GM12865 (cell line): ENCODE results near the gene ZNF184.
"Not testable (repeated sequence)": the region's sequence is repeated elsewhere in the genome, so short reads cannot be mapped to it uniquely, and the experiment has no call there.

ENCODE experiments used
- DNase-seq: peaks from one replicate; pipeline ENCODE4 v3.0.0; 2010; ENCODE audit warnings: low read depth
- H3K4me3 ChIP-seq: 2 replicates; pipeline ENCODE4 v1.5.1; 2011; ENCODE audit warnings: mild to moderate bottlenecking, low read depth, low read length, control low read depth
- TF ChIP-seq, protein P1 (sequence below): IDR thresholded peaks from 2 replicates; pipeline ENCODE4 v1.5.1; 2011; ENCODE audit warnings: low read length, control low read depth, low read depth, inconsistent platforms; ENCODE audit not compliant: insufficient read depth; ENCODE audit errors: missing control alignments

Gene ZNF184

DNA sequence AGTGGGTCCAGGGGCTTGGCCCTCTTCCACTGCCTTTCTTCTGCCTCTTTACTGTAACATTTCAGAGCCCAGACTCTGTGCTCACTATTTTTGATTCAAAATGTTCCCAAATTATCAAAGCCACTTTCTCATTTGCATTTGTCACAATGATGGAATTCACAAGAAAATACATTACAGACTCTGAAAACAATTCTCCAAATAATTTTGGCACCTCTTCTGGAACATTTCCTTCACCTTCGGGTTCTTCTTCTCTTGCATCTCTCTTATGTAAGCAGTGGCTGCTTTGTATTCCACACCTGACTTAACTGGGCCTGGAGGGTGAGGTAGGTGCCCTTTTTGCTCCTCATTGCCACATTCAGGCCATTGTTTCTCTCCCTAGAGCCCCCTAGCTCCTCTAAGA is 30.0 kb downstream of the ZNF184 start:
- H3K4me3 ChIP-seq: no peak overlapping the region
- no peak for DNase-seq
- TF ChIP-seq, protein P1, sequence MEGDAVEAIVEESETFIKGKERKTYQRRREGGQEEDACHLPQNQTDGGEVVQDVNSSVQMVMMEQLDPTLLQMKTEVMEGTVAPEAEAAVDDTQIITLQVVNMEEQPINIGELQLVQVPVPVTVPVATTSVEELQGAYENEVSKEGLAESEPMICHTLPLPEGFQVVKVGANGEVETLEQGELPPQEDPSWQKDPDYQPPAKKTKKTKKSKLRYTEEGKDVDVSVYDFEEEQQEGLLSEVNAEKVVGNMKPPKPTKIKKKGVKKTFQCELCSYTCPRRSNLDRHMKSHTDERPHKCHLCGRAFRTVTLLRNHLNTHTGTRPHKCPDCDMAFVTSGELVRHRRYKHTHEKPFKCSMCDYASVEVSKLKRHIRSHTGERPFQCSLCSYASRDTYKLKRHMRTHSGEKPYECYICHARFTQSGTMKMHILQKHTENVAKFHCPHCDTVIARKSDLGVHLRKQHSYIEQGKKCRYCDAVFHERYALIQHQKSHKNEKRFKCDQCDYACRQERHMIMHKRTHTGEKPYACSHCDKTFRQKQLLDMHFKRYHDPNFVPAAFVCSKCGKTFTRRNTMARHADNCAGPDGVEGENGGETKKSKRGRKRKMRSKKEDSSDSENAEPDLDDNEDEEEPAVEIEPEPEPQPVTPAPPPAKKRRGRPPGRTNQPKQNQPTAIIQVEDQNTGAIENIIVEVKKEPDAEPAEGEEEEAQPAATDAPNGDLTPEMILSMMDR: no peak

DNA sequence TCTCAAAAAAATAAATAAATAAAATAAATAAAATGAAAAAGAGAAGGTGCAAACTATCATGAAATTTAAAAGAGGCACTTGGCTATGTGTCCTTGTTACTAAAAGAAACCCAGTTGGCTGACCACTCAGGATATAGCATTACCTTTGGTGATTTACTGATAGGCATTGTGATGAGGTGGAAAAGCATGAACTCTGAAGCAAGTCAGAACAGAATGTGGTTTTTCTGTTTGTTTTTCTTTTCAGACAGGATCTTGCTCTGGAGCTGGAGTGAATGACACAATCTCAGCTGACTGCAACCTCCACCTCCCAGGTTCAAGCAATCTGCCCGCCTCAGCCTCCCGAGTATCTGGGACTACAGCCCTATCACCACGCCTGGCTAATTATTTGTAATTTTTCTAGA is 31.9 kb downstream of the ZNF184 start:
- no peak for DNase-seq
- TF ChIP-seq, protein P1: no peak
- H3K4me3 ChIP-seq: no peak overlapping the region

DNA sequence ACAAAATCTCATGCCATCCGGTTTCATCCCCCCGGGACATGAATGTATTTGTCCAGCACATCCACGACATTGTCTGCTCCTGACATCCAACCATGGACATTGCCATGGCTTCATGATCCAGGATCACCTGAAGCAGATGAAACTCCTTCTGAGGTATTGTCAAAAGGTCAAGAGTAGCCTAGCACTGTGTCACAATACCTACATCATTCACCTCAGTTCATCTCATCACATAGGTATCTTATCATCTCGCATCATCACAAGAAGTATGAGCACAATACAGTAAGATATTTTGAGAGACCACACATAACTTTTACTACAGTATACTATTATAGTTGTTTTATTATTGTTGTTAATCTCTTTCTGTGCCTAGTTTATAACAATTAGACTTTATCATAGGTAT is 33.5 kb downstream of the ZNF184 start:
- H3K4me3 ChIP-seq: no peak overlapping the region
- DNase-seq: no peak
- TF ChIP-seq, protein P1: no peak

DNA sequence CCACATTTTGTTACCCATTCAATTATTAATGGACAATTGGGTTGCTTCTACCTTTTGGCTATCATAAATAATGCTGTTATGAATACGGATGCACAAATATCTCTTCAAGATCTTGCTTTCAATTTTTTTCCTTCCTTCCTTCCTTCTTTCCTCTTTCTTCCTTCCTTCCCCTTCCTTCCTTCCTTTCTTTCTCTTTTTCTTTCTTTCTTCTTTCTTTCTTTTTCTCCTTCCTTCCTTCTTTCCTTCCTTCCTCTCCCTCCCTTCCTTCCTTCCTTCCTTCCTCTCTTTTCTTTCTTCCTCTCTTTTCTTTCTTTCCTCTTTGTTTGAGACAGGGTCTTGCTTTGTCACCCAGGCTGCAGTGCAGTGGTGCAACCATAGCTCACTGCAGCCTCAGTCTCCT is 39.2 kb downstream of the ZNF184 start:
- no peak overlapping the region for H3K4me3 ChIP-seq
- no peak for DNase-seq
- TF ChIP-seq, protein P1: no peak

DNA sequence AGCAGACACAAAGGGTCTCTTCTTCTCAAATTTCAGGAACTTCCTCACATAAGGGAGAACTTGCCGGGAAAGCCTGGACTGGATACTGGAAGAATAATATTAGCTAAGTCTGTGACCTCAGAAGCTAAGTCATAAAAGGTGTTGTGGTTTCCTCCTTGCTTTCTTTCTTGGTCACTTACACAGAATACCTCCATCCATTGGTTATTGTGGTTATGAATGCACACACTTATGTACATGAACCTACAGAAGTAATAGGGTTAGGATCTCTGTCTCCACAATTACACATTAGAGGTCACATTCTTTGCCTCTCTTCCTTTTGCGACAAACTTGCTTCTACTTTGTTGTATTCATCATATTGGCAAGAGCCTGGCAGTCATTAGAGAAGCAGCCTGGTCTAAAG is 43.9 kb downstream of the ZNF184 start:
- TF ChIP-seq, protein P1: no peak
- no peak for DNase-seq
- no peak overlapping the region for H3K4me3 ChIP-seq

DNA sequence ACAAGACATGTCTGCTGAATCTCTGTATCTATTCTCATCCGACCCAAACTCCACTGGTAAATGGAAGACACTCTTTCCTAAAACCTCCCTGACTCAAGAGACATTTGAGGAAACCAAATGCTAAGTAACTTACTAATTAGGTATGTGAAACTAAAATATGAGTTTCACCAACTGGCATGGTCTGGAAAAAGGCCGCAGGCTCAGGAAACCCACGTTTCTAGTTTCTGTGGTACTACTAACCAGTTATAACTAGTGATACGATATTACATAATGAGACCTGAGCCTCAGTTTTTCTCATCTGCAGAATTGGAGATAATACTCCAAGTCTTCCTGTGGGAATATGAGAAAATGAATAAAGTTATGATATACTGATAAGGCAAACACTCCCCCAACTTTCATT is 44.4 kb downstream of the ZNF184 start:
- H3K4me3 ChIP-seq: no peak overlapping the region
- TF ChIP-seq, protein P1: no peak
- no peak for DNase-seq

DNA sequence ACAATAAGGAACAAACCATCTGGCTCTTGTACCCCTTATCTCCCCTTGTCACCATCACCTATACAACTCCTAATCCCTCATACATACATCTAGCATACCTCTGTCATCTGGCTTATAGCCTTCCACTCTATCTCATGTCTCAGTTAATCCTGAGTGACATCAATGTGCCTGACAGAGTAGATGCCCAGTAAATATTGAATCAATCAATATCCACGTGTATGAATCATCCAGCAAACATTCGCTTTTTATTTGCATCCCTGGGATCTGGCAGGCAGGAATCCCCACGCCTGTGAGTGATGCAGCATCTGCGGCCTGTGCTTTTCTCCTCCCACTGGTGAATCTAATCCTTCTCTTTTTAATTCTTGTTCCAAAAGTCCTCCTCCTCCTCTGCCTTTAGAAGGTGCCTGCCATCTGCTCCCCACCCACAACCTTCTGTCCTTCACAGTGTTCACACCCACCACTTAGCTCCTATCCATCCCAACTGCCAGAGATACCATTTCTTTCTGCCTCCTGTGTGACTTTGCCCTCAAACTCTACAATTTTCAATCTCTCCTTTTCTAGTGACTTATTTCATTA is 46.8 kb downstream of the ZNF184 start:
- TF ChIP-seq, protein P1: no peak
- no peak overlapping the region for H3K4me3 ChIP-seq

DNA sequence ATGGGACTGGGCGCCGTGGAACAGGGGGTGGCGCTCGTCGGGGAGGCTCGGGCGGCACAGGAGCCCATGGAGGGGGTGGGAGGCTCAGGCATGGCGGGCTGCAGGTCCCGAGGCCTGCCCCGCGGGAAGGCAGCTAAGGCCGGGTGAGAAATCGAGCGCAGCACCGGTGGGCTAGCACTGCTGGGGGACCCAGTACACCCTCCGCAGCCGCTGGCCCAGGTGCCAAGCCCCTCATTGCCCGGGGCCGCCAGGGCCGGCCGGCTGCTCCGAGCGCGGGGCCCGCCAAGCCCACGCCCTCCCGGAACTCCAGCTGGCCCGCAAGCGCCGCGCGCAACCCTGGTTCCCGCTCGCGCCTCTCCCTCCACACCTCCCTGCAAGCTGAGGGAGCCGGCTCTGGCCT is 48.1 kb downstream of the ZNF184 start:
- DNase-seq: not testable (repeated sequence)

More for the DNA sequence above, 46.8 kb downstream of the ZNF184 start:
- no peak for DNase-seq

More for the DNA sequence above, 48.1 kb downstream of the ZNF184 start:
- not testable (repeated sequence) for H3K4me3 ChIP-seq
